Mesothelial cell of epicardium (in vitro differentiated cells): ENCODE results near the gene IER5L. TPM values are rescaled to one million over a fixed set of nuclear protein-coding genes. Genes with fewer than 3 reads are reported as not detected.
"Not testable (repeated sequence)": the region's sequence is repeated elsewhere in the genome, so short reads cannot be mapped to it uniquely, and the experiment has no call there.

Experiments
- DNase-seq, 2 experiments: peaks; one replicate each; pipeline ENCODE4 v3.0.0; 2021; ENCODE audit warnings: low spot score in 2 of 2; ENCODE audit not compliant: unreplicated experiment in 2 of 2
- H3K27ac Mint-ChIP-seq: 2 replicates; pipeline ENCODE4 v1.8.0; 2021; ENCODE audit warnings: mixed read lengths
- H3K27me3 Mint-ChIP-seq: 2 replicates; pipeline ENCODE4 v1.8.0; 2021; ENCODE audit warnings: low read depth, mixed read lengths
- H3K36me3 Mint-ChIP-seq: 2 replicates; pipeline ENCODE4 v1.8.0; 2021; ENCODE audit warnings: mixed read lengths
- H3K4me1 Mint-ChIP-seq: 2 replicates; pipeline ENCODE4 v1.8.0; 2021; ENCODE audit warnings: mixed read lengths
- H3K4me3 Mint-ChIP-seq: 2 replicates; pipeline ENCODE4 v1.8.0; 2021; ENCODE audit warnings: mild to moderate bottlenecking, moderate library complexity, mixed read lengths
- H3K9me3 Mint-ChIP-seq: 2 replicates; pipeline ENCODE4 v1.8.0; 2021; ENCODE audit warnings: mixed read lengths
- total RNA-seq: library from RNA; stranded (reverse); gene quantifications from 3 replicates; pipeline ENCODE4 v1.2.1, GENCODE V29; 2021
- TF ChIP-seq, protein P1 (sequence below): fragments of 200-600 bp; sonication (generic); IDR thresholded peaks from one replicate; pipeline ENCODE4 v1.5.0; 2021; ENCODE audit warnings: antibody characterized with exemption; ENCODE audit not compliant: unreplicated experiment

The IER5L gene
- total RNA-seq, 1 donor from 2014 or later = 34.7 TPM

- H3K4me1 Mint-ChIP-seq = peaks cover 25% of the 10 kb centered on the region
- peaks cover 21% of the 10 kb centered on the region for H3K36me3 Mint-ChIP-seq
- DNase-seq = no peak
- TF ChIP-seq, protein P1, sequence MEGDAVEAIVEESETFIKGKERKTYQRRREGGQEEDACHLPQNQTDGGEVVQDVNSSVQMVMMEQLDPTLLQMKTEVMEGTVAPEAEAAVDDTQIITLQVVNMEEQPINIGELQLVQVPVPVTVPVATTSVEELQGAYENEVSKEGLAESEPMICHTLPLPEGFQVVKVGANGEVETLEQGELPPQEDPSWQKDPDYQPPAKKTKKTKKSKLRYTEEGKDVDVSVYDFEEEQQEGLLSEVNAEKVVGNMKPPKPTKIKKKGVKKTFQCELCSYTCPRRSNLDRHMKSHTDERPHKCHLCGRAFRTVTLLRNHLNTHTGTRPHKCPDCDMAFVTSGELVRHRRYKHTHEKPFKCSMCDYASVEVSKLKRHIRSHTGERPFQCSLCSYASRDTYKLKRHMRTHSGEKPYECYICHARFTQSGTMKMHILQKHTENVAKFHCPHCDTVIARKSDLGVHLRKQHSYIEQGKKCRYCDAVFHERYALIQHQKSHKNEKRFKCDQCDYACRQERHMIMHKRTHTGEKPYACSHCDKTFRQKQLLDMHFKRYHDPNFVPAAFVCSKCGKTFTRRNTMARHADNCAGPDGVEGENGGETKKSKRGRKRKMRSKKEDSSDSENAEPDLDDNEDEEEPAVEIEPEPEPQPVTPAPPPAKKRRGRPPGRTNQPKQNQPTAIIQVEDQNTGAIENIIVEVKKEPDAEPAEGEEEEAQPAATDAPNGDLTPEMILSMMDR = no peak
- no peak overlapping the region for H3K27ac Mint-ChIP-seq
- H3K27me3 Mint-ChIP-seq = no peaks in the 10 kb centered on the region
- H3K9me3 Mint-ChIP-seq = no peaks in the 10 kb centered on the region
- H3K4me3 Mint-ChIP-seq = no peak overlapping the region
Measured at GRCh38 chr9:129136446-129137035, 41.5 kb downstream of the IER5L start.

GRCh38 chr9:129135476-129135875 lies 42.6 kb downstream of the IER5L start:
- Mint-ChIP-seq H3K9me3 (no peaks in the 10 kb centered on the region), H3K4me3 (no peak overlapping the region), H3K4me1 (peaks cover 15% of the 10 kb centered on the region), H3K27me3 (no peaks in the 10 kb centered on the region), H3K27ac (no peak overlapping the region), H3K36me3 (peaks cover 29% of the 10 kb centered on the region)
- DNase-seq = no peak
- TF ChIP-seq, protein P1 = no peak

DNA sequence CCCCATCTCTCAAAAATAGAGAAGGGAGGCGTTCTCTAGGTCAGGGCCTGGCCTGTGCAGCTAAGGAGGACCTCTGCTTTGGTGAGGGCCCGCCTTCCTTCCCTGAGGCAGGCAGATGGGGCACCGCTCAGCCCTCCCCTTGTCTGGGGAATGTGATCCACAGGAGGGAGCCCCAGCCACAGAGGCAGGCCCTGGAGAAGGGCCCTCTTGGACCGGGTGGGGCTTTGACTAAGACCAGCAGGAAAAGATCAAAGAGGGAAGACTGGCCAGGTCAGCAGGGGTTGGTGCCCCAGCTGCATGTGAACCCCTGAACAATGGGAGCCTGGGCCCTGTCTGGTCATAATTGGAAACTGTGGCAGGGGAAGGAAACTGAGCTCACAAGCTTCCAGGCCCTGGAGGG lies 45.0 kb downstream of the IER5L start:
- Mint-ChIP-seq H3K4me1 (no peaks in the 10 kb centered on the region), H3K9me3 (no peaks in the 10 kb centered on the region), H3K27ac (no peak overlapping the region), H3K4me3 (no peak overlapping the region), H3K27me3 (no peaks in the 10 kb centered on the region), H3K36me3 (peaks cover 33% of the 10 kb centered on the region)
- TF ChIP-seq, protein P1 = no peak
- DNase-seq = no peak

- Mint-ChIP-seq H3K27me3 (no peaks in the 10 kb centered on the region), H3K4me1 (no peaks in the 10 kb centered on the region), H3K4me3 (no peak overlapping the region), H3K27ac (no peak overlapping the region), H3K36me3 (peaks cover 33% of the 10 kb centered on the region), H3K9me3 (no peaks in the 10 kb centered on the region)
- TF ChIP-seq, protein P1 = peak; percentile 91
- peak; percentile 66 to 86 for DNase-seq
Measured at GRCh38 chr9:129131300-129132145, 46.5 kb downstream of the IER5L start.

- no peak for DNase-seq
- Mint-ChIP-seq H3K27ac (no peak overlapping the region), H3K4me1 (no peaks in the 10 kb centered on the region), H3K36me3 (peaks cover 35% of the 10 kb centered on the region), H3K9me3 (no peaks in the 10 kb centered on the region), H3K4me3 (no peak overlapping the region), H3K27me3 (no peaks in the 10 kb centered on the region)
- TF ChIP-seq, protein P1 = no peak
Measured at GRCh38 chr9:129130791-129131190, 47.3 kb downstream of the IER5L start.

GRCh38 chr9:129130271-129130670 lies 47.8 kb downstream of the IER5L start:
- H3K27ac Mint-ChIP-seq, H3K9me3 Mint-ChIP-seq, H3K4me1 Mint-ChIP-seq, H3K4me3 Mint-ChIP-seq, DNase-seq, H3K27me3 Mint-ChIP-seq: not testable (repeated sequence)
- peaks cover 35% of the 10 kb centered on the region for H3K36me3 Mint-ChIP-seq
